HepG2 (cell line): ENCODE results near the gene SMPX. TPM values are rescaled to one million over a fixed set of nuclear protein-coding genes. Genes with fewer than 3 reads are reported as not detected.
A peak's percentile ranks its signal among the peaks of the same experiment; 100 is the strongest.

Source experiments
- ATAC-seq: fragments of 200-7000 bp; cut with Tn5 transposase; 3 replicates; pipeline ENCODE4 v1.9.1; 2020; ENCODE audit warnings: mild to moderate bottlenecking, moderate library complexity
- BruUV-seq: library from RNA; stranded (reverse); fragments of 400-500 nt; replicated peaks from 2 replicates; lab custom pipeline; 2021; lab: Mats Ljungman, UMichigan
- CTCF ChIA-PET: fragments of 300-600 bp; formaldehyde crosslinking; extraction: SDS; loops from one replicate; lab custom pipeline; 2021; ENCODE audit warnings: low total read pairs, inconsistent platforms, low intra/inter-chr PET ratio; lab: Yijun Ruan, JAX
- POLR2A ChIA-PET: fragments of 350-600 bp; sonication (Branson Sonifier 250); formaldehyde crosslinking; loops from one replicate; lab custom pipeline; 2020; ENCODE audit warnings: antibody characterized with exemption, inconsistent platforms; lab: Yijun Ruan, JAX
- DNase-seq: peaks from one replicate; pipeline ENCODE4 v3.0.0-alpha.2; 2015; ENCODE audit warnings: low spot score
- FAIRE-seq: peaks from 3 replicates; lab custom pipeline; 2011; peaks lifted over from hg19 to GRCh38; lab: Jason Lieb, UNC
- H2AFZ ChIP-seq: one replicate; pipeline ENCODE4 v1.6.1; 2011; ENCODE audit warnings: low read length, inconsistent platforms
- H3K27ac ChIP-seq: fragments of 300-600 bp; 3 replicates; pipeline ENCODE4 v1.8.0; 2011; ENCODE audit warnings: mixed run types, mild to moderate bottlenecking, mixed read lengths, low read length, inconsistent platforms; ENCODE audit not compliant: insufficient read depth; ENCODE audit errors: extremely low read length
- H3K27me3 ChIP-seq, 2 experiments: fragments of 200-600 bp in 1 of 2; 2 replicates in 1 of 2; 3 replicates in 1 of 2; pipeline versions ENCODE4 v1.6.0 to v1.8.0; 2011; ENCODE audit warnings: low read length in 2 of 2, mild to moderate bottlenecking in 2 of 2, moderate library complexity in 2 of 2, inconsistent platforms in 1 of 2; ENCODE audit not compliant: insufficient read depth in 2 of 2, control insufficient read depth in 1 of 2
- H3K36me3 ChIP-seq, 2 experiments: fragments of 200-600 bp in 1 of 2; replicated peaks in 1 of 2; 2 replicates in 1 of 2; 3 replicates in 1 of 2; pipeline versions ENCODE4 v1.5.1 to v1.8.0; 2011; ENCODE audit warnings: low read length in 2 of 2, inconsistent platforms in 1 of 2; ENCODE audit not compliant: insufficient read depth in 2 of 2, control insufficient read depth in 1 of 2
- H3K4me1 ChIP-seq: 2 replicates; pipeline ENCODE4 v1.5.1; 2012; ENCODE audit warnings: low read length, inconsistent platforms; ENCODE audit not compliant: insufficient read depth
- H3K4me2 ChIP-seq: 2 replicates; pipeline ENCODE4 v1.6.0; 2011; ENCODE audit warnings: low read depth, low read length, inconsistent platforms
- H3K4me3 ChIP-seq, 3 experiments: fragments of 200-600 bp in 1 of 3; sonication (generic), shearing (Covaris generic) in 1 of 3; replicated peaks in 1 of 3; 2 replicates each; pipeline ENCODE4 v1.5.1; 2011 to 2016; ENCODE audit warnings: low read length in 3 of 3, inconsistent platforms in 2 of 3, low read depth in 2 of 3, mild to moderate bottlenecking in 2 of 3, control low read depth in 1 of 3, mixed read lengths in 1 of 3; ENCODE audit not compliant: insufficient read depth in 1 of 3
- H3K79me2 ChIP-seq: one replicate; pipeline ENCODE4 v1.6.1; 2011; ENCODE audit warnings: low read length, inconsistent platforms; ENCODE audit not compliant: insufficient read depth
- H3K9ac ChIP-seq: 2 replicates; pipeline ENCODE4 v1.6.0; 2011; ENCODE audit warnings: mild to moderate bottlenecking, low read depth, low read length, inconsistent platforms; ENCODE audit not compliant: insufficient read depth
- H3K9me3 ChIP-seq: 2 replicates; pipeline ENCODE4 v1.5.1; 2012; ENCODE audit warnings: mild to moderate bottlenecking, low read length
- H4K20me1 ChIP-seq: 2 replicates; pipeline ENCODE4 v1.6.0; 2011; ENCODE audit warnings: inconsistent platforms, mild to moderate bottlenecking, low read length, moderate library complexity; ENCODE audit not compliant: insufficient read depth
- E2F1 ChIP-seq: sonication (generic); formaldehyde crosslinking; IDR thresholded peaks from 2 replicates; pipeline ENCODE4 v1.5.0; 2020; ENCODE audit warnings: missing genetic modification reagents
- FOXK1 ChIP-seq: sonication (generic); formaldehyde crosslinking; IDR thresholded peaks from 2 replicates; pipeline ENCODE4 v1.4.0; 2020; ENCODE audit warnings: low read depth, missing genetic modification reagents, borderline replicate concordance
- HINFP ChIP-seq: sonication (generic); formaldehyde crosslinking; IDR thresholded peaks from 2 replicates; pipeline ENCODE4 v1.4.0; 2020; ENCODE audit warnings: low read depth, mild to moderate bottlenecking, missing genetic modification reagents
- KLF12 ChIP-seq: sonication (generic); formaldehyde crosslinking; IDR thresholded peaks from 2 replicates; pipeline ENCODE4 v1.4.0; 2020; ENCODE audit warnings: missing genetic modification reagents, borderline replicate concordance
- MAFF ChIP-seq: IDR thresholded peaks from 2 replicates; pipeline ENCODE4 v1.6.1; 2011; ENCODE audit warnings: low read depth, low read length, improper control_type of control experiment
- PRDM10 ChIP-seq: sonication (generic); formaldehyde crosslinking; IDR thresholded peaks from 2 replicates; pipeline ENCODE4 v1.4.0; 2020; ENCODE audit warnings: low read depth, missing genetic modification reagents
- SUZ12 ChIP-seq: fragments of 150-350 bp; IDR thresholded peaks from 2 replicates; pipeline ENCODE4 v1.6.1; 2014; ENCODE audit warnings: low read depth, low read length
- TGIF2 ChIP-seq: IDR thresholded peaks from 2 replicates; pipeline ENCODE4 v1.6.1; 2016; ENCODE audit warnings: control low read depth, missing compliant biosample characterization
- YEATS4 ChIP-seq: sonication (generic); formaldehyde crosslinking; IDR thresholded peaks from 2 replicates; pipeline ENCODE4 v1.4.0; 2020; ENCODE audit warnings: missing genetic modification reagents, borderline replicate concordance
- ZNF138 ChIP-seq: sonication (generic); formaldehyde crosslinking; IDR thresholded peaks from 2 replicates; pipeline ENCODE4 v1.5.0; 2020; ENCODE audit warnings: mild to moderate bottlenecking, low read depth, missing genetic modification reagents
- ZNF143 ChIP-seq: sonication (generic); formaldehyde crosslinking; IDR thresholded peaks from 2 replicates; pipeline ENCODE4 v1.4.0; 2020; ENCODE audit warnings: missing genetic modification reagents
- WGBS: methylation state at CpG from one replicate; pipeline ENCODE4 v1.1.6; 2017; ENCODE audit warnings: low lambda C conversion rate; 5-methylcytosine and 5-hydroxymethylcytosine counted together
- in situ Hi-C: cut with HindIII; loops from 2 replicates; pipeline ENCODE4 v1.10.0; 2017; ENCODE audit warnings: low pct_unique_long_range_greater_than_20kb; ENCODE audit not compliant: extremely low pct_ligation_motif_present
- intact Hi-C: fragments of 100-400 bp; cut with micrococcal nuclease; formaldehyde crosslinking; loops from one replicate; pipeline ENCODE4 v1.10.0; 2022; ENCODE audit not compliant: unreplicated experiment
- polyA plus RNA-seq, 8 experiments: library from polyadenylated mRNA; depleted of rRNA in 3 of 8; stranded (reverse) in 7 of 8; unstranded in 1 of 8; fragments of >200 nt; fragmentation: Illumina TruSeq in 4 of 8; extraction: Trizol in 4 of 8; gene quantifications; 2 replicates each; pipeline versions ENCODE4 v1.2.1 to v1.2.3, GENCODE V29; 2011 to 2016; ENCODE audit warnings: low read depth in 4 of 8, missing spikeins in 1 of 8, mixed read lengths in 1 of 8; ENCODE audit not compliant: insufficient read depth in 1 of 8
- total RNA-seq, 5 experiments: library from RNA; depleted of rRNA; stranded (reverse); fragments of >200 nt; fragmentation: Illumina TruSeq; extraction: Trizol; gene quantifications; 2 replicates each; pipeline ENCODE4 v1.2.3, GENCODE V29; 2016; ENCODE audit warnings: low read depth in 1 of 5

SMPX gene
- total and polyA plus RNA-seq, 2 of the 13 experiments (the other 11 are each of a cell fraction or from before 2014, with no cell fraction given) = 0.95 to 1.8 TPM

GRCh38 chrX:21730026-21730425 lies 27.9 kb downstream of the SMPX start:
- Histone ChIP-seq H3K4me3 (no peak overlapping the region), H3K9me3 (no peaks in the 10 kb centered on the region), H3K36me3 (no peaks in the 10 kb centered on the region), H3K4me1 (peaks cover 62% of the 10 kb centered on the region), H3K79me2 (no peaks in the 10 kb centered on the region), H3K27me3 (no peaks in the 10 kb centered on the region), H2AFZ (no peak overlapping the region), H3K4me2 (no peak overlapping the region), H3K27ac (no peak overlapping the region), H4K20me1 (no peaks in the 10 kb centered on the region), H3K9ac (no peak overlapping the region)
- no TSS peak for BruUV-seq
- DNase-seq = no peak
- ATAC-seq = no peak
- ChIA-PET POLR2A (no interaction called here), CTCF (no interaction called here)
- FAIRE-seq = no peak
- intact Hi-C loops = no loop called here
- in situ Hi-C loops = loop anchor here (25.0 kb wide), 1 partner anchor 1193 kb away; no protein-coding TSS in a partner anchor
- no peak for TF ChIP-seq ZNF138 (CRISPR knock-in tag)

- intact Hi-C loops (loop anchor here (5.0 to 10.0 kb wide), 3 partner anchors 216 to 1194 kb away; partner anchors contain the start of gene SMS), in situ Hi-C loops (loop anchor here (25.0 kb wide), 1 partner anchor 1191 kb away; no protein-coding TSS in a partner anchor)
- ATAC-seq (peak; percentile 62), FAIRE-seq (no peak), DNase-seq (no peak)
- H2AFZ ChIP-seq = no peak overlapping the region
- H3K79me2 ChIP-seq = no peaks in the 10 kb centered on the region
- 14% methylated on average over 3 of the region's 3 CpGs for WGBS
- peak overlapping the region; percentile 60 for H3K4me2 ChIP-seq
- peaks cover 46% of the 10 kb centered on the region for H3K4me1 ChIP-seq
- POLR2A ChIA-PET = interaction anchor here (0.9 kb wide), 1 partner anchor 42 kb away, joined by 4 read pairs; no protein-coding TSS in a partner anchor
- peak overlapping the region in 1 of 3 experiments; percentile 37; a peak in 1 of 6 replicates for H3K4me3 ChIP-seq
- H3K27me3 ChIP-seq = no peaks in the 10 kb centered on the region
- peak overlapping the region; percentile 30 for H3K27ac ChIP-seq
- H3K9me3 ChIP-seq = no peaks in the 10 kb centered on the region
- BruUV-seq = no TSS peak
- no peak overlapping the region for H3K9ac ChIP-seq
- H3K36me3 ChIP-seq = no peaks in the 10 kb centered on the region
- CTCF ChIA-PET = no interaction called here
- H4K20me1 ChIP-seq = no peaks in the 10 kb centered on the region
- no peak for TF ChIP-seq ZNF143 (CRISPR knock-in tag)
- TF ChIP-seq YEATS4 = no peak
- TF ChIP-seq KLF12 (CRISPR knock-in tag) = no peak
- no peak for TF ChIP-seq TGIF2 (CRISPR knock-in tag)
- no peak for TF ChIP-seq PRDM10
- TF ChIP-seq E2F1 (CRISPR knock-in tag) = no peak
- no peak for TF ChIP-seq HINFP (CRISPR knock-in tag)
- TF ChIP-seq MAFF = peak; percentile 60
- no peak for TF ChIP-seq SUZ12
- no peak for TF ChIP-seq FOXK1
Measured at GRCh38 chrX:21728276-21728968, 29.5 kb downstream of the SMPX start.
